ENCODE data around the gene GPS1. TPM values are rescaled to one million over a fixed set of nuclear protein-coding genes. Genes with fewer than 3 reads are reported as not detected.

Gene GPS1
- polyA plus RNA-seq, 2 donors: 61.7 to 65.8 TPM

- Histone ChIP-seq H3K4me3 (ENCODE audit: low read depth in 1 of 2, low read length in 2 of 2) (no peak overlapping the region), H3K27ac (ENCODE audit: low read depth in 2 of 2, low read length in 1 of 2) (no peak overlapping the region), H3K27me3 (ENCODE audit: control insufficient read depth in 1 of 2, insufficient read depth in 2 of 2, low read length in 2 of 2) (no peaks in the 10 kb centered on the region), H3K9me3 (ENCODE audit: control insufficient read depth in 2 of 2, insufficient read depth in 1 of 2, low read depth in 1 of 2, low read length in 1 of 2) (no peaks in the 10 kb centered on the region), H3K36me3 (ENCODE audit: control insufficient read depth in 2 of 2, insufficient read depth in 2 of 2, low read length in 1 of 2) (peaks cover 13 to 72% of the 10 kb centered on the region in 2 donors), H3K4me1 (ENCODE audit: control insufficient read depth in 2 of 2, insufficient read depth in 2 of 2, low read length in 1 of 2) (peaks cover 3 to 13% of the 10 kb centered on the region in 2 donors)
- WGBS, 2 donors: 79 to 88% methylated on average over 33 to 34 of the region's 34 CpGs
Observed at GRCh38 chr17:82061047-82061925, 9.6 kb downstream of the GPS1 start.

- Histone ChIP-seq H3K4me3 (ENCODE audit: low read depth in 1 of 2, low read length in 2 of 2) (no peak overlapping the region), H3K4me1 (ENCODE audit: control insufficient read depth in 2 of 2, insufficient read depth in 2 of 2, low read length in 1 of 2) (peaks cover 3 to 13% of the 10 kb centered on the region in 2 donors), H3K9me3 (ENCODE audit: control insufficient read depth in 2 of 2, insufficient read depth in 1 of 2, low read depth in 1 of 2, low read length in 1 of 2) (no peaks in the 10 kb centered on the region), H3K36me3 (ENCODE audit: control insufficient read depth in 2 of 2, insufficient read depth in 2 of 2, low read length in 1 of 2) (peaks cover 12 to 62% of the 10 kb centered on the region in 2 donors), H3K27me3 (ENCODE audit: control insufficient read depth in 1 of 2, insufficient read depth in 2 of 2, low read length in 2 of 2) (no peaks in the 10 kb centered on the region), H3K27ac (ENCODE audit: low read depth in 2 of 2, low read length in 1 of 2) (no peak overlapping the region)
- WGBS, 2 donors: 81 to 82% methylated on average over 24 of the region's 24 CpGs
Observed at GRCh38 chr17:82062076-82062983, 10.6 kb downstream of the GPS1 start.

- 90 to 92% methylated on average over 9 of the region's 9 CpGs for WGBS, 2 donors
- H3K27ac ChIP-seq (ENCODE audit: low read depth in 2 of 2, low read length in 1 of 2): no peak overlapping the region
- H3K4me3 ChIP-seq (ENCODE audit: low read depth in 1 of 2, low read length in 2 of 2): no peak overlapping the region
- H3K36me3 ChIP-seq (ENCODE audit: control insufficient read depth in 2 of 2, insufficient read depth in 2 of 2, low read length in 1 of 2): peaks cover 12 to 55% of the 10 kb centered on the region in 2 donors
- peaks cover 3 to 13% of the 10 kb centered on the region in 2 donors for H3K4me1 ChIP-seq (ENCODE audit: control insufficient read depth in 2 of 2, insufficient read depth in 2 of 2, low read length in 1 of 2)
- H3K27me3 ChIP-seq (ENCODE audit: control insufficient read depth in 1 of 2, insufficient read depth in 2 of 2, low read length in 2 of 2): no peaks in the 10 kb centered on the region
- H3K9me3 ChIP-seq (ENCODE audit: control insufficient read depth in 2 of 2, insufficient read depth in 1 of 2, low read depth in 1 of 2, low read length in 1 of 2): no peaks in the 10 kb centered on the region
Observed at GRCh38 chr17:82062984-82063368, 11.3 kb downstream of the GPS1 start.

GRCh38 chr17:82063424-82064415 is 12.0 kb downstream of the GPS1 start:
- no peaks in the 10 kb centered on the region for H3K27me3 ChIP-seq (ENCODE audit: control insufficient read depth in 1 of 2, insufficient read depth in 2 of 2, low read length in 2 of 2)
- peak overlapping the region in 1 of 2 donors; percentile 12 for H3K27ac ChIP-seq (ENCODE audit: low read depth in 2 of 2, low read length in 1 of 2)
- peaks cover 12 to 48% of the 10 kb centered on the region in 2 donors for H3K36me3 ChIP-seq (ENCODE audit: control insufficient read depth in 2 of 2, insufficient read depth in 2 of 2, low read length in 1 of 2)
- no peaks in the 10 kb centered on the region for H3K9me3 ChIP-seq (ENCODE audit: control insufficient read depth in 2 of 2, insufficient read depth in 1 of 2, low read depth in 1 of 2, low read length in 1 of 2)
- peaks cover 3 to 13% of the 10 kb centered on the region in 2 donors for H3K4me1 ChIP-seq (ENCODE audit: control insufficient read depth in 2 of 2, insufficient read depth in 2 of 2, low read length in 1 of 2)
- H3K4me3 ChIP-seq (ENCODE audit: low read depth in 1 of 2, low read length in 2 of 2): no peak overlapping the region
- whole genome bisulfite sequencing, 2 donors: 71 to 72% methylated on average over 20 of the region's 20 CpGs

GRCh38 chr17:82064433-82065192 is 12.9 kb downstream of the GPS1 start:
- Histone ChIP-seq H3K27ac (ENCODE audit: low read depth in 2 of 2, low read length in 1 of 2) (peak overlapping the region; percentile 45 to 79), H3K4me1 (ENCODE audit: control insufficient read depth in 2 of 2, insufficient read depth in 2 of 2, low read length in 1 of 2) (peaks cover 3 to 13% of the 10 kb centered on the region in 2 donors), H3K9me3 (ENCODE audit: control insufficient read depth in 2 of 2, insufficient read depth in 1 of 2, low read depth in 1 of 2, low read length in 1 of 2) (no peaks in the 10 kb centered on the region), H3K4me3 (ENCODE audit: low read depth in 1 of 2, low read length in 2 of 2) (peak overlapping the region; percentile 76 to 86), H3K36me3 (ENCODE audit: control insufficient read depth in 2 of 2, insufficient read depth in 2 of 2, low read length in 1 of 2) (peaks cover 11 to 39% of the 10 kb centered on the region in 2 donors), H3K27me3 (ENCODE audit: control insufficient read depth in 1 of 2, insufficient read depth in 2 of 2, low read length in 2 of 2) (no peaks in the 10 kb centered on the region)
- WGBS, 2 donors: 17 to 26% methylated on average over 36 of the region's 36 CpGs

- Histone ChIP-seq H3K27me3 (ENCODE audit: control insufficient read depth in 1 of 2, insufficient read depth in 2 of 2, low read length in 2 of 2) (no peaks in the 10 kb centered on the region), H3K36me3 (ENCODE audit: control insufficient read depth in 2 of 2, insufficient read depth in 2 of 2, low read length in 1 of 2) (peaks cover 5 to 33% of the 10 kb centered on the region in 2 donors), H3K4me3 (ENCODE audit: low read depth in 1 of 2, low read length in 2 of 2) (peak overlapping the region; percentile 76 to 86), H3K27ac (ENCODE audit: low read depth in 2 of 2, low read length in 1 of 2) (peak overlapping the region; percentile 45 to 79), H3K9me3 (ENCODE audit: control insufficient read depth in 2 of 2, insufficient read depth in 1 of 2, low read depth in 1 of 2, low read length in 1 of 2) (no peaks in the 10 kb centered on the region), H3K4me1 (ENCODE audit: control insufficient read depth in 2 of 2, insufficient read depth in 2 of 2, low read length in 1 of 2) (peaks cover 3 to 13% of the 10 kb centered on the region in 2 donors)
- WGBS, 2 donors: 1 to 3% methylated on average over 24 to 47 of the region's 47 CpGs
Observed at GRCh38 chr17:82065193-82065637, 13.5 kb downstream of the GPS1 start.

- 10 to 18% methylated on average over 55 to 88 of the region's 88 CpGs for WGBS, 2 donors
- peak within 1 kb of the TSS; percentile 76 to 86 for H3K4me3 ChIP-seq (ENCODE audit: low read depth in 1 of 2, low read length in 2 of 2)
Observed at GRCh38 chr17:82065638-82066303, 14.1 kb downstream of the GPS1 start, which contains the start of gene DUS1L. DUS1L (minus strand) TSS chr17:82065804; CDS start chr17:82065059, 745 bp downstream.

GRCh38 chr17:82070611-82071010 is 18.9 kb downstream of the GPS1 start:
- Histone ChIP-seq H3K27ac (ENCODE audit: low read depth in 2 of 2, low read length in 1 of 2) (no peak overlapping the region), H3K4me3 (ENCODE audit: low read depth in 1 of 2, low read length in 2 of 2) (no peak overlapping the region), H3K9me3 (ENCODE audit: control insufficient read depth in 2 of 2, insufficient read depth in 1 of 2, low read depth in 1 of 2, low read length in 1 of 2) (no peaks in the 10 kb centered on the region), H3K4me1 (ENCODE audit: control insufficient read depth in 2 of 2, insufficient read depth in 2 of 2, low read length in 1 of 2) (peaks cover 3% of the 10 kb centered on the region in 2 donors), H3K27me3 (ENCODE audit: control insufficient read depth in 1 of 2, insufficient read depth in 2 of 2, low read length in 2 of 2) (no peaks in the 10 kb centered on the region), H3K36me3 (ENCODE audit: control insufficient read depth in 2 of 2, insufficient read depth in 2 of 2, low read length in 1 of 2) (no peaks in the 10 kb centered on the region)

More at GRCh38 chr17:82065638-82066303, 14.1 kb downstream of the GPS1 start, which contains the start of gene DUS1L:
- H3K36me3 ChIP-seq (ENCODE audit: control insufficient read depth in 2 of 2, insufficient read depth in 2 of 2, low read length in 1 of 2): peaks cover 3 to 28% of the 10 kb centered on the region in 2 donors
- peaks cover 3 to 13% of the 10 kb centered on the region in 2 donors for H3K4me1 ChIP-seq (ENCODE audit: control insufficient read depth in 2 of 2, insufficient read depth in 2 of 2, low read length in 1 of 2)
- H3K9me3 ChIP-seq (ENCODE audit: control insufficient read depth in 2 of 2, insufficient read depth in 1 of 2, low read depth in 1 of 2, low read length in 1 of 2): no peaks in the 10 kb centered on the region
- no peaks in the 10 kb centered on the region for H3K27me3 ChIP-seq (ENCODE audit: control insufficient read depth in 1 of 2, insufficient read depth in 2 of 2, low read length in 2 of 2)
- H3K27ac ChIP-seq (ENCODE audit: low read depth in 2 of 2, low read length in 1 of 2): peak within 1 kb of the TSS; percentile 79 to 92
